ENCODE data around the gene CAPN12. TPM values are rescaled to one million over a fixed set of nuclear protein-coding genes. Genes with fewer than 3 reads are reported as not detected.

Gene CAPN12
- total RNA-seq, 1 experiment from 2014 or later, result 0.69 TPM

GRCh38 chr19:38685666-38686529 is 58.4 kb downstream of the CAPN12 start:
- Histone ChIP-seq H3K4me1 (ENCODE audit: insufficient read depth, low read length, poor library complexity, severe bottlenecking) (peaks cover 37% of the 10 kb centered on the region), H3K4me3 (ENCODE audit: low read depth, low read length, poor library complexity, severe bottlenecking) (no peak overlapping the region), H3K36me3 (ENCODE audit: insufficient read depth, low read length, poor library complexity, severe bottlenecking) (no peaks in the 10 kb centered on the region), H3K9me3 (ENCODE audit: low read depth, low read length, poor library complexity, severe bottlenecking) (no peaks in the 10 kb centered on the region), H3K27ac (ENCODE audit: low read depth, low read length, poor library complexity, severe bottlenecking) (peak overlapping the region; percentile 84), H3K27me3 (replicated peaks; ENCODE audit: insufficient read depth, low read depth, low read length, poor library complexity) (no peaks in the 10 kb centered on the region)
- intact Hi-C loops (cut with micrococcal nuclease; ENCODE audit: unreplicated experiment), result no loop called here
- peak; percentile 63 for DNase-seq (ENCODE audit: low spot score)
- CTCF ChIA-PET, result no interaction called here
- POLR2A ChIA-PET (ENCODE audit: low non-redundant PET), result no interaction called here
- BruUV-seq (replicated peaks), result no TSS peak
- TF ChIP-seq EZH2 (IDR thresholded peaks at IDR 0.05; ENCODE audit: borderline replicate concordance, low read depth, low read length, poor library complexity, severe bottlenecking) (no peak), CTCF (conservative IDR thresholded peaks at IDR 0.05; ENCODE audit: low read depth, low read length) (peak; percentile 48; the same call in 1 of the 2 replicates)

- CTCF ChIA-PET, result no interaction called here
- DNase-seq (ENCODE audit: low spot score), result no peak
- BruUV-seq (replicated peaks), result no TSS peak
- no peak overlapping the region for H3K4me3 ChIP-seq (ENCODE audit: low read depth, low read length, poor library complexity, severe bottlenecking)
- POLR2A ChIA-PET (ENCODE audit: low non-redundant PET), result no interaction called here
- intact Hi-C loops (cut with micrococcal nuclease; ENCODE audit: unreplicated experiment), result no loop called here
- no peaks in the 10 kb centered on the region for H3K36me3 ChIP-seq (ENCODE audit: insufficient read depth, low read length, poor library complexity, severe bottlenecking)
- H3K27me3 ChIP-seq (replicated peaks; ENCODE audit: insufficient read depth, low read depth, low read length, poor library complexity), result no peaks in the 10 kb centered on the region
- TF ChIP-seq EZH2 (IDR thresholded peaks at IDR 0.05; ENCODE audit: borderline replicate concordance, low read depth, low read length, poor library complexity, severe bottlenecking) (no peak), CTCF (conservative IDR thresholded peaks at IDR 0.05; ENCODE audit: low read depth, low read length) (no peak)
- H3K4me1 ChIP-seq (ENCODE audit: insufficient read depth, low read length, poor library complexity, severe bottlenecking), result peaks cover 34% of the 10 kb centered on the region
- peak overlapping the region; percentile 84 for H3K27ac ChIP-seq (ENCODE audit: low read depth, low read length, poor library complexity, severe bottlenecking)
- H3K9me3 ChIP-seq (ENCODE audit: low read depth, low read length, poor library complexity, severe bottlenecking), result no peaks in the 10 kb centered on the region
Measured at GRCh38 chr19:38684862-38685665, 59.2 kb downstream of the CAPN12 start.

GRCh38 chr19:38684078-38684861 is 60.0 kb downstream of the CAPN12 start:
- DNase-seq (ENCODE audit: low spot score), result peak; percentile 76
- Histone ChIP-seq H3K4me3 (ENCODE audit: low read depth, low read length, poor library complexity, severe bottlenecking) (no peak overlapping the region), H3K27me3 (replicated peaks; ENCODE audit: insufficient read depth, low read depth, low read length, poor library complexity) (no peaks in the 10 kb centered on the region), H3K27ac (ENCODE audit: low read depth, low read length, poor library complexity, severe bottlenecking) (peak overlapping the region; percentile 84), H3K4me1 (ENCODE audit: insufficient read depth, low read length, poor library complexity, severe bottlenecking) (peaks cover 34% of the 10 kb centered on the region), H3K36me3 (ENCODE audit: insufficient read depth, low read length, poor library complexity, severe bottlenecking) (no peaks in the 10 kb centered on the region), H3K9me3 (ENCODE audit: low read depth, low read length, poor library complexity, severe bottlenecking) (no peaks in the 10 kb centered on the region)
- BruUV-seq (replicated peaks), result no TSS peak
- no peak for TF ChIP-seq EZH2 (IDR thresholded peaks at IDR 0.05; ENCODE audit: borderline replicate concordance, low read depth, low read length, poor library complexity, severe bottlenecking)
- TF ChIP-seq CTCF (conservative IDR thresholded peaks at IDR 0.05; ENCODE audit: low read depth, low read length), result no peak
- intact Hi-C loops (cut with micrococcal nuclease; ENCODE audit: unreplicated experiment), result no loop called here
- CTCF ChIA-PET, result interaction anchor here (0.6 kb wide), 1 partner anchor 785 kb away, joined by 9 read pairs; no protein-coding TSS in a partner anchor
- POLR2A ChIA-PET (ENCODE audit: low non-redundant PET), result no interaction called here
